Caco-2 (cell line): Measurements from ENCODE around the gene TRAF3IP1. TPM values are rescaled to one million over a fixed set of nuclear protein-coding genes. Genes with fewer than 3 reads are reported as not detected.

Source experiments
- BruUV-seq: library from RNA; stranded (reverse); fragments of 400-500 nt; replicated peaks from 2 replicates; lab custom pipeline; 2021; lab: Mats Ljungman, UMichigan
- CTCF ChIA-PET: fragments of 300-600 bp; sonication (Branson Sonifier 250); formaldehyde crosslinking; loops from one replicate; lab custom pipeline; 2022; ENCODE audit warnings: antibody characterized with exemption; lab: Charles Lee
- POLR2A ChIA-PET: fragments of 300-600 bp; sonication (Branson Sonifier 250); formaldehyde crosslinking; loops from one replicate; lab custom pipeline; 2022; ENCODE audit warnings: antibody characterized with exemption; lab: Charles Lee
- DNase-seq, 2 experiments: peaks; one replicate each; pipeline versions ENCODE4 v3.0.0 to v3.0.0-alpha.2; 2020 to 2022
- H3K27me3 ChIP-seq: replicated peaks from 2 replicates; pipeline ENCODE4 v1.6.0; 2011; ENCODE audit warnings: low read length; ENCODE audit not compliant: control insufficient read depth, insufficient read depth
- H3K36me3 ChIP-seq: 2 replicates; pipeline ENCODE4 v1.5.1; 2011; ENCODE audit warnings: low read length; ENCODE audit not compliant: control insufficient read depth, insufficient read depth
- H3K4me1 ChIP-seq: fragments of 250-450 bp; sonication (Bioruptor Pico); 2 replicates; pipeline ENCODE4 v1.5.1; 2020; ENCODE audit warnings: mild to moderate bottlenecking
- H3K4me3 ChIP-seq: 2 replicates; pipeline ENCODE4 v1.5.1; 2011; ENCODE audit warnings: low read depth, mild to moderate bottlenecking, control low read depth, low read length
- H3K9me3 ChIP-seq: fragments of 250-450 bp; sonication (Bioruptor Pico); 2 replicates; pipeline ENCODE4 v1.5.1; 2020; ENCODE audit warnings: mild to moderate bottlenecking, moderate library complexity
- H3K27ac Mint-ChIP-seq: one replicate; pipeline ENCODE4 v1.8.0; 2022; ENCODE audit warnings: mixed read lengths; ENCODE audit not compliant: unreplicated experiment
- H3K27me3 Mint-ChIP-seq: one replicate; pipeline ENCODE4 v1.8.0; 2022; ENCODE audit warnings: mixed read lengths; ENCODE audit not compliant: insufficient read depth, unreplicated experiment
- H3K36me3 Mint-ChIP-seq: one replicate; pipeline ENCODE4 v1.8.0; 2022; ENCODE audit warnings: mild to moderate bottlenecking, mixed read lengths; ENCODE audit not compliant: insufficient read depth, unreplicated experiment
- H3K4me1 Mint-ChIP-seq: one replicate; pipeline ENCODE4 v1.8.0; 2022; ENCODE audit warnings: low read depth, mixed read lengths; ENCODE audit not compliant: unreplicated experiment
- H3K4me3 Mint-ChIP-seq: one replicate; pipeline ENCODE4 v1.8.0; 2022; ENCODE audit warnings: mild to moderate bottlenecking, moderate library complexity, mixed read lengths; ENCODE audit not compliant: unreplicated experiment
- H3K9me3 Mint-ChIP-seq: one replicate; pipeline ENCODE4 v1.8.0; 2022; ENCODE audit warnings: mixed read lengths; ENCODE audit not compliant: unreplicated experiment
- intact Hi-C: fragments of 100-400 bp; cut with micrococcal nuclease; formaldehyde crosslinking; loops from one replicate; pipeline ENCODE4 v1.10.0; 2022; ENCODE audit not compliant: unreplicated experiment
- total RNA-seq: library from RNA; stranded (reverse); gene quantifications from 2 replicates; pipeline ENCODE4 v1.2.3, GENCODE V29; 2022
- TF ChIP-seq, protein P1 (sequence below), 2 experiments: fragments of 200-600 bp in 1 of 2; IDR thresholded peaks; 1 replicate in 1 of 2; 2 replicates in 1 of 2; pipeline versions ENCODE4 v1.5.1 to v1.8.0; 2011 to 2022; ENCODE audit warnings: antibody characterized with exemption in 1 of 2, control low read depth in 1 of 2, inconsistent platforms in 1 of 2, low read depth in 1 of 2, low read length in 1 of 2, mild to moderate bottlenecking in 1 of 2, moderate library complexity in 1 of 2; ENCODE audit not compliant: insufficient read depth in 1 of 2, severe bottlenecking in 1 of 2, unreplicated experiment in 1 of 2

The TRAF3IP1 gene
- total RNA-seq, 1 experiment from 2014 or later = 7.4 TPM

DNA sequence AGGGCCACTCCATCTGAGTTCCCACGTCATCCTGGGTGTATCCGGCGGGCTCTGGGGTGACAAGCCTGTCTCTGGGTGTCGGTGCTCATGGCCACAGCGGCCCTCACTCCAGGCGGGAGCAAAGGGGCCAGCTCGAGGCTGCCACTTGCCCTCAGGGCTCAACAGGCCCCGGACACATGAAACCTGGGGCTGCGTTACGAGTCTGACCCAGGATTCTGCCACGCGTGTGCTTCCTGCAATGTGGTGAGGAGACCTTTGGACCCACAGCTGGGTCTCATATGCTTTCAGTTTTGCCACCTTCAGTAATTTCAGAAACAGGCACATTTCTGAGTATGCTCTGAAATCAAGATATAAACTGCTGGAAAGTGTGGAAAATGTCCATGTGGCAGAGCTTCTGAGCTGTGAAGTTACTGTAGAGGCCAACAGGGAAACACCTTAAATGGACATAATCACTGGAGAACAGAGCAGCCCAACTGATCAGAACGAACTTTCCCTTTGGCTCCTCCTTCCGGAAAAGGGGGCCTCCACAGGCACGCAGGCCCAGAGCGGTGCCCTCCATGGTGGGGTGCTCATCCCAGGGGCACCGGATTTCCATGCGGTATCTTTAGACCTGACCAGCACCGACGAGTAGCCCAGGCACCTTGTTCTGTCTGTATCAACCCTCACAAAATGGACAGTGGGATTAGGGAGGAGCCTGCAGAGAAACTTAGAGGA is 46.0 kb upstream of the TRAF3IP1 start:
- Mint-ChIP-seq H3K36me3 (peaks cover 23% of the 10 kb centered on the region), H3K4me1 (peaks cover 23% of the 10 kb centered on the region), H3K27me3 (no peaks in the 10 kb centered on the region), H3K4me3 (no peak overlapping the region), H3K9me3 (no peaks in the 10 kb centered on the region), H3K27ac (no peak overlapping the region)
- intact Hi-C loops = no loop called here
- ChIA-PET CTCF (interaction anchor here (0.7 to 1.5 kb wide), 3 partner anchors 11 to 115 kb away, joined by 3 to 5 read pairs (median 3); no protein-coding TSS in a partner anchor), POLR2A (interaction anchor here (0.9 kb wide), 1 partner anchor 12 kb away, joined by 6 read pairs; no protein-coding TSS in a partner anchor)
- no peaks in the 10 kb centered on the region for H3K27me3 ChIP-seq
- DNase-seq = no peak
- TF ChIP-seq, protein P1, sequence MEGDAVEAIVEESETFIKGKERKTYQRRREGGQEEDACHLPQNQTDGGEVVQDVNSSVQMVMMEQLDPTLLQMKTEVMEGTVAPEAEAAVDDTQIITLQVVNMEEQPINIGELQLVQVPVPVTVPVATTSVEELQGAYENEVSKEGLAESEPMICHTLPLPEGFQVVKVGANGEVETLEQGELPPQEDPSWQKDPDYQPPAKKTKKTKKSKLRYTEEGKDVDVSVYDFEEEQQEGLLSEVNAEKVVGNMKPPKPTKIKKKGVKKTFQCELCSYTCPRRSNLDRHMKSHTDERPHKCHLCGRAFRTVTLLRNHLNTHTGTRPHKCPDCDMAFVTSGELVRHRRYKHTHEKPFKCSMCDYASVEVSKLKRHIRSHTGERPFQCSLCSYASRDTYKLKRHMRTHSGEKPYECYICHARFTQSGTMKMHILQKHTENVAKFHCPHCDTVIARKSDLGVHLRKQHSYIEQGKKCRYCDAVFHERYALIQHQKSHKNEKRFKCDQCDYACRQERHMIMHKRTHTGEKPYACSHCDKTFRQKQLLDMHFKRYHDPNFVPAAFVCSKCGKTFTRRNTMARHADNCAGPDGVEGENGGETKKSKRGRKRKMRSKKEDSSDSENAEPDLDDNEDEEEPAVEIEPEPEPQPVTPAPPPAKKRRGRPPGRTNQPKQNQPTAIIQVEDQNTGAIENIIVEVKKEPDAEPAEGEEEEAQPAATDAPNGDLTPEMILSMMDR (IDR thresholded peaks at IDR 0.05; ENCODE audit: insufficient read depth in 1 of 2, low read depth in 1 of 2, low read length in 1 of 2, severe bottlenecking in 1 of 2, unreplicated experiment in 1 of 2) = no peak
- H3K4me3 ChIP-seq = no peak overlapping the region
- no peaks in the 10 kb centered on the region for H3K9me3 ChIP-seq
- peaks cover 45% of the 10 kb centered on the region for H3K4me1 ChIP-seq
- H3K36me3 ChIP-seq = no peaks in the 10 kb centered on the region; the same call in 1 of the 2 replicates
- no TSS peak for BruUV-seq

DNA sequence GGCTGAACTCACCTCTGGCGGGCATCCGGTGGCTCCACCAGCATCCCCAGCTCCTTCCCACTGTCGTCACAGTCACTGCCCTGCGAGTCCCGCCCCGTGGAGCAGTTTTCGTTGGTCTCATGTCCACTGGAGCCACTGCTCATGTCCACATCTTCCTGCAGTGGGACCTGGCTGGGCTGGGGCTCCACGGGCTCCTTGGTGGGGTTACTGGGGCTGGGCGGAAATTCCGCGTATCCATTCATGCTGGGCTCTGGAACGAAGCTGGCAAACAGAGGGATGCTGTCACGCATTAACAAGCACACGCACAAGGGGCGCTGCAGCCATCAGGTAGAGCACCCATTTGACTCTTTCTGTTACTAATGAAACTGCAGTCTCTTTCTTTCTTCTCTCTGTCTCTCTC is 42.6 kb upstream of the TRAF3IP1 start:
- no peak for DNase-seq
- Mint-ChIP-seq H3K4me1 (peaks cover 14% of the 10 kb centered on the region), H3K27me3 (no peaks in the 10 kb centered on the region), H3K9me3 (peaks cover 10% of the 10 kb centered on the region), H3K27ac (no peak overlapping the region), H3K36me3 (peaks cover 16% of the 10 kb centered on the region), H3K4me3 (no peak overlapping the region)
- ChIA-PET POLR2A (no interaction called here), CTCF (no interaction called here)
- TF ChIP-seq, protein P1 (IDR thresholded peaks at IDR 0.05; ENCODE audit: insufficient read depth in 1 of 2, low read depth in 1 of 2, low read length in 1 of 2, severe bottlenecking in 1 of 2, unreplicated experiment in 1 of 2) = no peak
- peaks cover 28% of the 10 kb centered on the region for H3K4me1 ChIP-seq
- no TSS peak for BruUV-seq
- H3K27me3 ChIP-seq = no peaks in the 10 kb centered on the region
- H3K4me3 ChIP-seq = no peak overlapping the region
- no peaks in the 10 kb centered on the region for H3K36me3 ChIP-seq
- intact Hi-C loops = no loop called here
- H3K9me3 ChIP-seq = no peaks in the 10 kb centered on the region

DNA sequence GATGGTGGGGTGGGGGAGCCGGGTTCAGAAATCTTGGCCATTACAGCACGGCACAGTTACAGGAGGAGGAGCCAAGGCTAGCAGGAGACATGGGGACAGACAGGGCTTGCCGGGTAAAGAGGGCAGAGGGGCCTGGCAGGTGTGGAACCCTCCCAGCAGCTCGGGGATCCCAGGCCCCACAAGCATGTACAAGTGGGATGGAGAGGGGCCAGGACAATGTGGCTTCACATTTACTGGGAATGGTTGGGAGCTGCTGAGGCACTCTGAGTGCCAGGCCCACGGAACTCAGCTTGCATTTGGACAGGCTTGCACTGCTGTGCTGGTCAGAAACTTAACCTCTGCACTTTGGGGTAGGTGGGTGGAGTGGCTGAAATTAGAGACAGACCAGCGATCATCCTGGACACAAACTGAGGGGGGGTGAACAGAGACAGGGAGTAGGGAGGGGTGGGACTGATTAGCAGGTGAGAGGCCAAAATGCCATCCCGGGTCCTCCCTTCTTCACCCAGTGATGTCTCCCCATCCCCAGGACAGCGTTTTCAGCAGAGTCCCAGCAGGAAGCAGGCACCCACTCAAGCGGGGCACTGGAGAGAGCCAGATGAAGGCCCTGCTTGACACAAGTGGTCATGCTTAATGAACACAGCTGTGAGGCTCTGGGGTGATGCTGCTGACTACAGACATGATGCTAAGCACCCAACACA is 41.5 kb upstream of the TRAF3IP1 start:
- Histone ChIP-seq H3K4me1 (peaks cover 21% of the 10 kb centered on the region), H3K4me3 (no peak overlapping the region), H3K27me3 (no peaks in the 10 kb centered on the region), H3K36me3 (no peaks in the 10 kb centered on the region), H3K9me3 (no peaks in the 10 kb centered on the region)
- Mint-ChIP-seq H3K4me1 (peaks cover 8% of the 10 kb centered on the region), H3K27me3 (no peaks in the 10 kb centered on the region), H3K4me3 (no peak overlapping the region), H3K27ac (peak overlapping the region; percentile 82), H3K36me3 (peaks cover 16% of the 10 kb centered on the region), H3K9me3 (peaks cover 10% of the 10 kb centered on the region)
- ChIA-PET POLR2A (no interaction called here), CTCF (no interaction called here)
- no TSS peak for BruUV-seq
- DNase-seq = no peak
- TF ChIP-seq, protein P1 (IDR thresholded peaks at IDR 0.05; ENCODE audit: insufficient read depth in 1 of 2, low read depth in 1 of 2, low read length in 1 of 2, severe bottlenecking in 1 of 2, unreplicated experiment in 1 of 2) = no peak
- intact Hi-C loops = no loop called here
